ENCODE data around the gene ATXN1.

DNA sequence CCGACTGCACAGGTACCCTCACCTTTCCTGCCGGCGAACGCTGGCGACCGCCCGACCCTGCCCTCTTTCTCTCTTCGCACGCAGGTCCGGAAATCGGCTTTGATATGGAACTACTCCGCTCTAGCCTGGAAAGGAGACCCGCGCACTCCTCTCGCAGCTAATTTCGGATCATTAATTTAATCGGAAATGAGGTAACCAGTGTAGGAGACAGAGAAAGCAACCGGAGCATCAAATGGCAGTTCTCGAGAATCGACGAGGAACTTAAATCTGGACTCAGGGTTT lies 949 bp upstream of the ATXN1 start:
- TF ChIP-seq L3MBTL2 (conservative IDR thresholded peaks at IDR 0.05) (no peak), NFRKB (IDR thresholded peaks at IDR 0.05) (no peak), BHLHE40 (IDR thresholded peaks at IDR 0.05; ENCODE audit: borderline replicate concordance) (no peak), TARDBP (IDR thresholded peaks at IDR 0.05) (no peak), ARNT (IDR thresholded peaks at IDR 0.05) (no peak), FOXK2 (IDR thresholded peaks at IDR 0.05) (no peak), FOXM1 (IDR thresholded peaks at IDR 0.05; ENCODE audit: borderline replicate concordance) (no peak), LEF1 (IDR thresholded peaks at IDR 0.05; ENCODE audit: borderline replicate concordance) (no peak), ZNF384 (IDR thresholded peaks at IDR 0.05) (no peak), SP1 (IDR thresholded peaks at IDR 0.05) (no peak), FOXA1 (IDR thresholded peaks at IDR 0.05) (no peak), ELF4 (IDR thresholded peaks at IDR 0.05) (no peak), SUZ12 (IDR thresholded peaks at IDR 0.05) (no peak)
- TF ChIP-seq, protein P1, sequence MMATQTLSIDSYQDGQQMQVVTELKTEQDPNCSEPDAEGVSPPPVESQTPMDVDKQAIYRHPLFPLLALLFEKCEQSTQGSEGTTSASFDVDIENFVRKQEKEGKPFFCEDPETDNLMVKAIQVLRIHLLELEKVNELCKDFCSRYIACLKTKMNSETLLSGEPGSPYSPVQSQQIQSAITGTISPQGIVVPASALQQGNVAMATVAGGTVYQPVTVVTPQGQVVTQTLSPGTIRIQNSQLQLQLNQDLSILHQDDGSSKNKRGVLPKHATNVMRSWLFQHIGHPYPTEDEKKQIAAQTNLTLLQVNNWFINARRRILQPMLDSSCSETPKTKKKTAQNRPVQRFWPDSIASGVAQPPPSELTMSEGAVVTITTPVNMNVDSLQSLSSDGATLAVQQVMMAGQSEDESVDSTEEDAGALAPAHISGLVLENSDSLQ (IDR thresholded peaks at IDR 0.05), result no peak

Data from HEK293T (cell line).